A549 (cell line): ENCODE data around the gene MTHFS.

ENCODE experiments used
- CHD2 ChIP-seq: fragments of 150-350 bp; IDR thresholded peaks from 2 replicates; pipeline ENCODE4 v1.6.1; 2014; ENCODE audit warnings: low read length; ENCODE audit not compliant: partially characterized antibody
- CTCF ChIP-seq: fragments of >200 bp; sonication (Bioruptor Twin); formaldehyde crosslinking; IDR thresholded peaks from 3 replicates; pipeline ENCODE4 v1.5.1; 2016
- EP300 ChIP-seq, 2 experiments: fragments of >200 bp; sonication (Bioruptor Twin); formaldehyde crosslinking; IDR thresholded peaks; 2 replicates in 1 of 2; 3 replicates in 1 of 2; pipeline ENCODE4 v1.6.1; 2016 to 2017
- JUN ChIP-seq, 2 experiments: fragments of >200 bp; sonication (Bioruptor Twin); formaldehyde crosslinking; IDR thresholded peaks; 2 replicates in 1 of 2; 3 replicates in 1 of 2; pipeline ENCODE4 v1.6.1; 2016 to 2017
- MAFK ChIP-seq: fragments of 450-650 bp; IDR thresholded peaks from 2 replicates; pipeline ENCODE4 v1.6.1; 2014; ENCODE audit not compliant: partially characterized antibody
- POLR2A ChIP-seq: IDR thresholded peaks from 2 replicates; pipeline ENCODE4 v1.6.1; 2012; ENCODE audit warnings: mild to moderate bottlenecking, low read length
- RNF2 ChIP-seq: fragments of 200-600 bp; sonication (generic); IDR thresholded peaks from 2 replicates; pipeline ENCODE4 v1.6.1; 2016; ENCODE audit warnings: low read depth, mild to moderate bottlenecking, antibody characterized with exemption, moderate library complexity, borderline replicate concordance
- TF ChIP-seq, protein P1 (sequence below): IDR thresholded peaks from 2 replicates; pipeline ENCODE4 v1.6.1; 2012
- TF ChIP-seq, protein P2 (sequence below): fragments of 200-600 bp; sonication (generic); IDR thresholded peaks from 2 replicates; pipeline ENCODE4 v1.6.1; 2016; ENCODE audit warnings: antibody characterized with exemption, mild to moderate bottlenecking, moderate library complexity

- TF ChIP-seq CTCF = no peak
- TF ChIP-seq MAFK = no peak
- no peak for TF ChIP-seq EP300 (IDR thresholded peaks at IDR 0.05)
- TF ChIP-seq, protein P1, sequence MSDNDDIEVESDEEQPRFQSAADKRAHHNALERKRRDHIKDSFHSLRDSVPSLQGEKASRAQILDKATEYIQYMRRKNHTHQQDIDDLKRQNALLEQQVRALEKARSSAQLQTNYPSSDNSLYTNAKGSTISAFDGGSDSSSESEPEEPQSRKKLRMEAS = no peak
- TF ChIP-seq, protein P2, sequence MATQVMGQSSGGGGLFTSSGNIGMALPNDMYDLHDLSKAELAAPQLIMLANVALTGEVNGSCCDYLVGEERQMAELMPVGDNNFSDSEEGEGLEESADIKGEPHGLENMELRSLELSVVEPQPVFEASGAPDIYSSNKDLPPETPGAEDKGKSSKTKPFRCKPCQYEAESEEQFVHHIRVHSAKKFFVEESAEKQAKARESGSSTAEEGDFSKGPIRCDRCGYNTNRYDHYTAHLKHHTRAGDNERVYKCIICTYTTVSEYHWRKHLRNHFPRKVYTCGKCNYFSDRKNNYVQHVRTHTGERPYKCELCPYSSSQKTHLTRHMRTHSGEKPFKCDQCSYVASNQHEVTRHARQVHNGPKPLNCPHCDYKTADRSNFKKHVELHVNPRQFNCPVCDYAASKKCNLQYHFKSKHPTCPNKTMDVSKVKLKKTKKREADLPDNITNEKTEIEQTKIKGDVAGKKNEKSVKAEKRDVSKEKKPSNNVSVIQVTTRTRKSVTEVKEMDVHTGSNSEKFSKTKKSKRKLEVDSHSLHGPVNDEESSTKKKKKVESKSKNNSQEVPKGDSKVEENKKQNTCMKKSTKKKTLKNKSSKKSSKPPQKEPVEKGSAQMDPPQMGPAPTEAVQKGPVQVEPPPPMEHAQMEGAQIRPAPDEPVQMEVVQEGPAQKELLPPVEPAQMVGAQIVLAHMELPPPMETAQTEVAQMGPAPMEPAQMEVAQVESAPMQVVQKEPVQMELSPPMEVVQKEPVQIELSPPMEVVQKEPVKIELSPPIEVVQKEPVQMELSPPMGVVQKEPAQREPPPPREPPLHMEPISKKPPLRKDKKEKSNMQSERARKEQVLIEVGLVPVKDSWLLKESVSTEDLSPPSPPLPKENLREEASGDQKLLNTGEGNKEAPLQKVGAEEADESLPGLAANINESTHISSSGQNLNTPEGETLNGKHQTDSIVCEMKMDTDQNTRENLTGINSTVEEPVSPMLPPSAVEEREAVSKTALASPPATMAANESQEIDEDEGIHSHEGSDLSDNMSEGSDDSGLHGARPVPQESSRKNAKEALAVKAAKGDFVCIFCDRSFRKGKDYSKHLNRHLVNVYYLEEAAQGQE = no peak
- no peak for TF ChIP-seq JUN (IDR thresholded peaks at IDR 0.05)
- TF ChIP-seq CHD2 = no peak
- no peak for TF ChIP-seq RNF2
- no peak for TF ChIP-seq POLR2A
These were observed 59.0 kb downstream of the MTHFS start for GRCh38 chr15:79837846-79838245.
